Measurements from ENCODE around the gene POLR2L.

Gene POLR2L

GRCh38 chr11:838441-839279 is 3.7 kb downstream of the POLR2L start:
- DNase-seq (ENCODE audit: low read depth): no peak

GRCh38 chr11:837990-838307 is 4.4 kb downstream of the POLR2L start:
- DNase-seq (ENCODE audit: low read depth): no peak

- no peak for DNase-seq (ENCODE audit: low read depth)
Measured at GRCh38 chr11:837189-837989, 4.9 kb downstream of the POLR2L start.

- no peak for DNase-seq (ENCODE audit: low read depth)
Measured at GRCh38 chr11:836700-837099, 5.6 kb downstream of the POLR2L start.

- DNase-seq (ENCODE audit: low read depth): no peak
Measured at GRCh38 chr11:836274-836673, 6.1 kb downstream of the POLR2L start.

- no peak for DNase-seq (ENCODE audit: low read depth)
Measured at GRCh38 chr11:834371-835316, 7.7 kb downstream of the POLR2L start.

GRCh38 chr11:833849-834311 is 8.4 kb downstream of the POLR2L start:
- DNase-seq (ENCODE audit: low read depth): no peak

GRCh38 chr11:833114-833791 is 9.1 kb downstream of the POLR2L start:
- no peak for DNase-seq (ENCODE audit: low read depth)

GRCh38 chr11:832529-833113 is 9.7 kb downstream of the POLR2L start, which contains the start of gene CD151:
Gene CD151, plus strand, starts transcription at chr11:832952. Its CDS starts 3,118 bp downstream, at chr11:836070.
- DNase-seq (ENCODE audit: low read depth): no peak

GRCh38 chr11:831961-832528 is 10.3 kb downstream of the POLR2L start:
- DNase-seq (ENCODE audit: low read depth): no peak

- DNase-seq (ENCODE audit: low read depth): no peak
Measured at GRCh38 chr11:831118-831864, 11.0 kb downstream of the POLR2L start.

GRCh38 chr11:830295-831117 is 11.8 kb downstream of the POLR2L start:
- DNase-seq (ENCODE audit: low read depth): no peak

- no peak for DNase-seq (ENCODE audit: low read depth)
Measured at GRCh38 chr11:829847-830294, 12.5 kb downstream of the POLR2L start.

- no peak for DNase-seq (ENCODE audit: low read depth)
Measured at GRCh38 chr11:829176-829846, 13.0 kb downstream of the POLR2L start.

- DNase-seq (ENCODE audit: low read depth): no peak
Measured at GRCh38 chr11:828506-829175, 13.7 kb downstream of the POLR2L start.

- DNase-seq (ENCODE audit: low read depth): no peak
Measured at GRCh38 chr11:827897-828192, 14.5 kb downstream of the POLR2L start, which contains the start of gene CRACR2B. Gene CRACR2B, plus strand, starts transcription at chr11:827919. Its CDS starts 689 bp downstream, at chr11:828608.

GRCh38 chr11:827146-827896 is 15.0 kb downstream of the POLR2L start:
- DNase-seq (ENCODE audit: low read depth): no peak

All from stromal cell of bone marrow (primary cell).